ENCODE results near the gene STX10. TPM values are rescaled to one million over a fixed set of nuclear protein-coding genes. Genes with fewer than 3 reads are reported as not detected.

Gene STX10
- total and polyA plus RNA-seq, 7 donors = 18.5 to 63.3 (median 20.4) TPM

DNA sequence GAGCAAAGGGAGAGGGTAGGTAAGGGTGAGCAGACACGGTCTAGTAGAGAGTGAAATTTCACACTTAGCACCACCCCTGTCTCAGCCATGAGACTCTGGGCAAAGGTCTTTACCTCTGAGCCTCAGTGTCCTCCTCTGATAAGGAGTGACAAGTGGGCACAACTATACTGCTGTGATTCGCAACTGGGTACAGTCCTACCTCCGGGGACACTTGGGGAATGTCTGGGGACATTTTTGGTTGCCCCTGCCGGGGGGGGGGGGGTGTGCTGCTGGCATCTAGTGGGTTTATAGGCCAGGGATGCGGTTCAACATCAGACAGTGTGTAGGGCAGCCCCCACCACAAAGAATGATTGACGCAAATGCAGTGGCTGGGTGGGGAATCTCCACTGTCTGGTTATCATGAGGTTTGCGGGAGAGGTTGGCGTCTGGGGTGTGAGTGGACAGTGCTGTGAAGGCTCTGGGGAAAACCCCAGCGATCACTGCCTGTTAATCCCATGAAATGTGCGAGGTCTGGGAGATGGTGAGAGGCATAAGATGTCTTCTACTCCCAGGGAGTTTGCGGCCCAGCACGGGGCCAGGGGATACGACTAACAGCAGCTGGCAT is 27.8 kb downstream of the STX10 start:
- ATAC-seq (no peak), DNase-seq (no peak)
- WGBS, 3 donors = 69 to 89% (median 74%) methylated on average over 12 to 13 of the region's 13 CpGs
- Histone ChIP-seq H3K4me3 (no peak overlapping the region), H3K27ac (no peak overlapping the region), H3K4me1 (peaks cover 15% of the 10 kb centered on the region), H3K27me3 (ENCODE audit: insufficient read depth in 3 of 3, low read length in 2 of 3) (no peaks in the 10 kb centered on the region), H3K9me3 (no peaks in the 10 kb centered on the region), H3K36me3 (ENCODE audit: insufficient read depth in 1 of 2, low read depth in 1 of 2) (peaks cover 0 to 7% of the 10 kb centered on the region in 2 donors)
- TF ChIP-seq, protein P1, sequence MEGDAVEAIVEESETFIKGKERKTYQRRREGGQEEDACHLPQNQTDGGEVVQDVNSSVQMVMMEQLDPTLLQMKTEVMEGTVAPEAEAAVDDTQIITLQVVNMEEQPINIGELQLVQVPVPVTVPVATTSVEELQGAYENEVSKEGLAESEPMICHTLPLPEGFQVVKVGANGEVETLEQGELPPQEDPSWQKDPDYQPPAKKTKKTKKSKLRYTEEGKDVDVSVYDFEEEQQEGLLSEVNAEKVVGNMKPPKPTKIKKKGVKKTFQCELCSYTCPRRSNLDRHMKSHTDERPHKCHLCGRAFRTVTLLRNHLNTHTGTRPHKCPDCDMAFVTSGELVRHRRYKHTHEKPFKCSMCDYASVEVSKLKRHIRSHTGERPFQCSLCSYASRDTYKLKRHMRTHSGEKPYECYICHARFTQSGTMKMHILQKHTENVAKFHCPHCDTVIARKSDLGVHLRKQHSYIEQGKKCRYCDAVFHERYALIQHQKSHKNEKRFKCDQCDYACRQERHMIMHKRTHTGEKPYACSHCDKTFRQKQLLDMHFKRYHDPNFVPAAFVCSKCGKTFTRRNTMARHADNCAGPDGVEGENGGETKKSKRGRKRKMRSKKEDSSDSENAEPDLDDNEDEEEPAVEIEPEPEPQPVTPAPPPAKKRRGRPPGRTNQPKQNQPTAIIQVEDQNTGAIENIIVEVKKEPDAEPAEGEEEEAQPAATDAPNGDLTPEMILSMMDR (IDR thresholded peaks at IDR 0.05) = no peak
- intact Hi-C loops (cut with DNase I) = no loop called here

DNA sequence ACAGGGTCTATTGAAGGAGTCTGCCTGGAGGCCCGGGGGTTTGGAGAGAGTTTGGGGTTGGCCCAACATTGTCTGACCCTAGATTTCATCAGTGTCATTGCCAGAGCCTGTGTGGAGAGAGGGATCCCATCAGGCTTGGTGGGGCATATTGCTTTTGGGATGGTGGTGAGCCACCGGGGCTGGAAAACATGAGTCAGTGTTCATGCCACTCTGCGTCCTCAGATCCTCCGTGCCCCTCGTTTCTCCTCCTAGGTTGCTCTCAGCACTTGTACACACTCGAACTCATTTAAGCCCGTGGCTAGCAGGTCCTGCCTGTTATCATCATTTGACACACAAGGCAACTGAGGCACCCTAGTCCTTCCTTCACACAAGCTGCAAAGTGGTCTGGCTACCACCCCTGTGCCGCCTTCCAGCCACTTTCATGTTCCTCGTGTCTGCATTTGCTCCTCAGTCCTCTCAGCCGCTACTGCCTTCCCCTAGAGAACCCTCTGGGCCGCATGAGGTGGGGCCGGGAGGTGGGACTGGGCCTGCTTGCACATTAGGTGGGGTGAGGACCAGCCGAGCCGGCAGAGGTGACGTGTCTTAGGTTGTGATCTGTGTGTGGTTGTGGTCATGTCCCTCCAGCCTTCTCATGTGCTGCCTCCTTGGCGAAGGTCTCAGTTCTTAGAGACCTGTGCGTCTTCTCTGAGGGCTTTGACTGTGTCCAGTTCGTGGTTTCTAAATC is 28.5 kb downstream of the STX10 start:
- Histone ChIP-seq H3K9me3 (no peaks in the 10 kb centered on the region), H3K27me3 (ENCODE audit: insufficient read depth in 3 of 3, low read length in 2 of 3) (no peaks in the 10 kb centered on the region), H3K27ac (no peak overlapping the region), H3K36me3 (ENCODE audit: insufficient read depth in 1 of 2, low read depth in 1 of 2) (peaks cover 0 to 7% of the 10 kb centered on the region in 2 donors), H3K4me3 (no peak overlapping the region), H3K4me1 (peaks cover 22% of the 10 kb centered on the region)
- 69 to 83% (median 71%) methylated on average over 18 of the region's 18 CpGs for WGBS, 3 donors
- intact Hi-C loops (cut with DNase I) = no loop called here
- TF ChIP-seq, protein P1 (IDR thresholded peaks at IDR 0.05) = no peak
- ATAC-seq (no peak), DNase-seq (no peak)

DNA sequence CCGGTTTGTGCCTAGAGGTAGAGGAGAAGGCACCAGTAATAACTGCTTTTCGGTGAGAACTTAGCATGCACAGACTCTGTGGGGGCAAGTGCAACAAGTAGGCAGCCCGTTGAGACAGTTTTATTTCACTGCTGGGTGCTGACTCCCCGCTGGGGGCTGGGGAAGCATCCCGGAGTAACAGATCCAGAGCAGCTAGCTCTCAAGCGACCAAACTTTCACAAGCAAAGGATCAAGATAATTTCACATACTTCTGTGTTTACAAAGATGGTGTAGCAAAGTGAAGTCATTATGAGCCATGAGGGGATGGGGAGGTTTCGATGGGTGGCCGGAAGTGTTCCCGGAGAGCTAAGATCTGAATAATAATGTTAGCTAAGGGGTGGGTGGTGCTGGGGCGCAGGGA is 29.4 kb downstream of the STX10 start:
- H3K27ac ChIP-seq = no peak overlapping the region
- WGBS, 3 donors = 69 to 78% (median 77%) methylated on average over 10 of the region's 10 CpGs
- H3K4me3 ChIP-seq = no peak overlapping the region
- no peak for DNase-seq
- no peak for ATAC-seq
- intact Hi-C loops (cut with DNase I) = no loop called here
- TF ChIP-seq, protein P1 (IDR thresholded peaks at IDR 0.05) = no peak
- H3K27me3 ChIP-seq (ENCODE audit: insufficient read depth in 3 of 3, low read length in 2 of 3) = no peaks in the 10 kb centered on the region
- H3K4me1 ChIP-seq = peaks cover 23% of the 10 kb centered on the region
- H3K9me3 ChIP-seq = no peaks in the 10 kb centered on the region
- peaks cover 0 to 4% of the 10 kb centered on the region in 2 donors for H3K36me3 ChIP-seq (ENCODE audit: insufficient read depth in 1 of 2, low read depth in 1 of 2)

DNA sequence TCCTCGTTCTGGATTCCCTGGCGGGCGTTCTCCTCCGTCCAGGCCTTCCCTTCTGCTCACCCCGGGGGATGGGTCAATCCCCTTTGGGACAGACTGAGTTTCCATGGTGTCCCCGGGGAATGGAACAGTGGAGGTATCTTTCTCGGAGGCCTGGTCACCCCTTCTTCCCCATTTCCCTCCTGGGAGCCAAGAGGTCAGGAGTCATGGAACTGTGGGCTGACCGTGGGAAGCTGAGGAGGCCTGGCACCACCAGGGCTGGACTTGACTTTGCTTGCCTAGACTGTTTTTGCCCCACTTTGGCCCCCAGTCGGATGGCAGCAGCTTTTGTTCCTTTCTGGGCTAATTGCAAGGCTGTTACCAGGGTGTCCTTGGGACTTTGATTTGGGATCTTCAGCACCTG is 30.1 kb downstream of the STX10 start:
- Histone ChIP-seq H3K9me3 (no peaks in the 10 kb centered on the region), H3K4me1 (peaks cover 31% of the 10 kb centered on the region), H3K27me3 (ENCODE audit: insufficient read depth in 3 of 3, low read length in 2 of 3) (no peaks in the 10 kb centered on the region), H3K27ac (no peak overlapping the region), H3K4me3 (peak overlapping the region; percentile 92), H3K36me3 (ENCODE audit: insufficient read depth in 1 of 2, low read depth in 1 of 2) (peaks cover 0 to 8% of the 10 kb centered on the region in 2 donors)
- TF ChIP-seq, protein P1 (IDR thresholded peaks at IDR 0.05) = no peak
- ATAC-seq (no peak), DNase-seq (no peak)
- intact Hi-C loops (cut with DNase I) = no loop called here
- WGBS, 3 donors = 71 to 84% (median 78%) methylated on average over 9 of the region's 9 CpGs
